ENCODE results near the gene DOCK4. TPM values are rescaled to one million over a fixed set of nuclear protein-coding genes. Genes with fewer than 3 reads are reported as not detected.

DOCK4 gene
- polyA plus RNA-seq, 1 donor (not counting 4 experiments of a cell fraction or from before 2014, with no cell fraction given): 13.9 TPM

- peak overlapping the region; percentile 25 for H3K27ac ChIP-seq (ENCODE audit: control insufficient read depth, insufficient read depth, low read length)
- H4K20me1 ChIP-seq (ENCODE audit: control insufficient read depth, extremely low read depth, insufficient read depth, low read length): no peaks in the 10 kb centered on the region
- no peaks in the 10 kb centered on the region for H3K27me3 ChIP-seq (ENCODE audit: control insufficient read depth, extremely low read depth, insufficient read depth, low read length)
- no peak overlapping the region for H3K4me3 ChIP-seq (ENCODE audit: control insufficient read depth in 2 of 3, extremely low read depth in 1 of 3, insufficient read depth in 2 of 3, low read depth in 1 of 3, low read length in 3 of 3)
- H3K9ac ChIP-seq (ENCODE audit: control insufficient read depth, extremely low read depth, insufficient read depth, low read length): no peak overlapping the region
- H3K9me1 ChIP-seq (ENCODE audit: control insufficient read depth, extremely low read depth, insufficient read depth, low read length): no peaks in the 10 kb centered on the region
- H2AFZ ChIP-seq (ENCODE audit: control insufficient read depth, low read length): no peak overlapping the region
- H3K4me2 ChIP-seq (ENCODE audit: control insufficient read depth, extremely low read depth, insufficient read depth, low read depth, low read length): peak overlapping the region; percentile 49
- no peaks in the 10 kb centered on the region for H3K36me3 ChIP-seq (ENCODE audit: control insufficient read depth in 2 of 2, extremely low read depth in 1 of 2, insufficient read depth in 2 of 2, low read length in 2 of 2)
- H3K79me2 ChIP-seq (ENCODE audit: control insufficient read depth, insufficient read depth, low read length): peaks cover 13% of the 10 kb centered on the region
- H3K4me1 ChIP-seq (ENCODE audit: control insufficient read depth, extremely low read depth, insufficient read depth, low read length): peaks cover 24% of the 10 kb centered on the region
- DNase-seq (ENCODE audit: low read depth, low spot score) (no peak), FAIRE-seq (peak; percentile 91)
- no peaks in the 10 kb centered on the region for H3K9me3 ChIP-seq (ENCODE audit: control insufficient read depth, low read depth, low read length)
- dilution Hi-C loops (cut with MboI; ENCODE audit: extremely low pct_ligation_motif_present, low sequenced_read_pairs): no loop called here
- TF ChIP-seq, protein P1, sequence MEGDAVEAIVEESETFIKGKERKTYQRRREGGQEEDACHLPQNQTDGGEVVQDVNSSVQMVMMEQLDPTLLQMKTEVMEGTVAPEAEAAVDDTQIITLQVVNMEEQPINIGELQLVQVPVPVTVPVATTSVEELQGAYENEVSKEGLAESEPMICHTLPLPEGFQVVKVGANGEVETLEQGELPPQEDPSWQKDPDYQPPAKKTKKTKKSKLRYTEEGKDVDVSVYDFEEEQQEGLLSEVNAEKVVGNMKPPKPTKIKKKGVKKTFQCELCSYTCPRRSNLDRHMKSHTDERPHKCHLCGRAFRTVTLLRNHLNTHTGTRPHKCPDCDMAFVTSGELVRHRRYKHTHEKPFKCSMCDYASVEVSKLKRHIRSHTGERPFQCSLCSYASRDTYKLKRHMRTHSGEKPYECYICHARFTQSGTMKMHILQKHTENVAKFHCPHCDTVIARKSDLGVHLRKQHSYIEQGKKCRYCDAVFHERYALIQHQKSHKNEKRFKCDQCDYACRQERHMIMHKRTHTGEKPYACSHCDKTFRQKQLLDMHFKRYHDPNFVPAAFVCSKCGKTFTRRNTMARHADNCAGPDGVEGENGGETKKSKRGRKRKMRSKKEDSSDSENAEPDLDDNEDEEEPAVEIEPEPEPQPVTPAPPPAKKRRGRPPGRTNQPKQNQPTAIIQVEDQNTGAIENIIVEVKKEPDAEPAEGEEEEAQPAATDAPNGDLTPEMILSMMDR (optimal IDR thresholded peaks at IDR 0.05 in 1 of 3, IDR thresholded peaks at IDR 0.05 in 1 of 3, conservative IDR thresholded peaks at IDR 0.05 in 1 of 3; ENCODE audit: extremely low read depth in 1 of 3, insufficient read depth in 2 of 3, low read length in 3 of 3): no peak
- no peak for TF ChIP-seq EZH2 (IDR thresholded peaks at IDR 0.05; ENCODE audit: low read length)
These were observed 125.8 kb downstream of the DOCK4 start for GRCh38 chr7:112080441-112080840.

DNA sequence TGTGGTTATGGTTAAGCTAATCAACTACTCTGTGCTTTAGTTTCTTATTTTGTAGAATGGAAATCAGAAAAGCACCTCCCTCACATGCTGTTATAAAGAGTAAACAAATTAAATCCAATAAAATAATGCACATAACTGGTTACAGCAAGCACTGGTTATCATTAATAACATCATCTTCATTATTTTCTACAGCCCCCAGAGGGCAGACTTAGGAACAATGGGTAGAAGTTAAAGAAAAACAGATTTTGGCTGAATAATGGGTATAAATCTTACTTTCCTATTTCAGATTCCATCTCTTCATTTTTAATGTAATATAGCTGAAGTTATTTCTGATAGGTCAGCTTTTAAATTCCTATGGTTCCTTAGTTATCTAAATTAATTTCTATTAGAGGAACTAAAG, 126.5 kb downstream of the DOCK4 start:
- Histone ChIP-seq H3K36me3 (ENCODE audit: control insufficient read depth in 2 of 2, extremely low read depth in 1 of 2, insufficient read depth in 2 of 2, low read length in 2 of 2) (no peaks in the 10 kb centered on the region), H2AFZ (ENCODE audit: control insufficient read depth, low read length) (no peak overlapping the region), H3K4me1 (ENCODE audit: control insufficient read depth, extremely low read depth, insufficient read depth, low read length) (peaks cover 24% of the 10 kb centered on the region), H3K4me2 (ENCODE audit: control insufficient read depth, extremely low read depth, insufficient read depth, low read depth, low read length) (peak overlapping the region; percentile 49), H4K20me1 (ENCODE audit: control insufficient read depth, extremely low read depth, insufficient read depth, low read length) (no peaks in the 10 kb centered on the region), H3K27me3 (ENCODE audit: control insufficient read depth, extremely low read depth, insufficient read depth, low read length) (no peaks in the 10 kb centered on the region), H3K4me3 (ENCODE audit: control insufficient read depth in 2 of 3, extremely low read depth in 1 of 3, insufficient read depth in 2 of 3, low read depth in 1 of 3, low read length in 3 of 3) (no peak overlapping the region), H3K27ac (ENCODE audit: control insufficient read depth, insufficient read depth, low read length) (no peak overlapping the region), H3K9ac (ENCODE audit: control insufficient read depth, extremely low read depth, insufficient read depth, low read length) (no peak overlapping the region), H3K9me3 (ENCODE audit: control insufficient read depth, low read depth, low read length) (no peaks in the 10 kb centered on the region), H3K79me2 (ENCODE audit: control insufficient read depth, insufficient read depth, low read length) (peaks cover 16% of the 10 kb centered on the region), H3K9me1 (ENCODE audit: control insufficient read depth, extremely low read depth, insufficient read depth, low read length) (no peaks in the 10 kb centered on the region)
- dilution Hi-C loops (cut with MboI; ENCODE audit: extremely low pct_ligation_motif_present, low sequenced_read_pairs): no loop called here
- TF ChIP-seq, protein P1 (optimal IDR thresholded peaks at IDR 0.05 in 1 of 3, IDR thresholded peaks at IDR 0.05 in 1 of 3, conservative IDR thresholded peaks at IDR 0.05 in 1 of 3; ENCODE audit: extremely low read depth in 1 of 3, insufficient read depth in 2 of 3, low read length in 3 of 3): no peak
- no peak for TF ChIP-seq EZH2 (IDR thresholded peaks at IDR 0.05; ENCODE audit: low read length)
- DNase-seq (ENCODE audit: low read depth, low spot score) (no peak), FAIRE-seq (no peak)
